ENCODE measurements around the gene AFG1L.
"Not testable (repeated sequence)": the region's sequence is repeated elsewhere in the genome, so short reads cannot be mapped to it uniquely, and the experiment has no call there.

AFG1L gene

DNA sequence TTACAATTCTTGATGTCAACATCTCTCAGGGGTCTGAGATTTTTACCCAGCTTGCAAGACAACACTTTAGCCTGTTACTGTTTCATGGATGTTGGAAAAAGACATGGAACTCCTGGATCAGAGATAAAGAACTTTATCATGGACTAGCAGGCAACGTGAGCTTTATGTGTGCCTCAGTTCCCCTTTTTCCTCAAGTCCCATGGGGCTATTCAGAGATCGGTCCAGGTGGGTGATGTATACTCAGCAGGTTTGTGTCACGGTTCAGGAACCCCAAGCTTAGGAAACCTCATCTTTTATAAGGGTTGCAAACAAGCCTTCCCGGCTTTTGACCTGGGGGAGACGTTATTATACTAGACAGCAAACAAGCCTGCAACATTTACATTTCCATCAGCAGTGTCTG is 15.0 kb downstream of the AFG1L start:
- Histone ChIP-seq H3K9me3 (ENCODE audit: control insufficient read depth in 5 of 5, low read length in 5 of 5) (no peaks in the 10 kb centered on the region), H3K27me3 (ENCODE audit: control insufficient read depth in 5 of 5, insufficient read depth in 4 of 5, low read length in 5 of 5) (no peaks in the 10 kb centered on the region), H3K9ac (ENCODE audit: low read length in 5 of 5) (no peak overlapping the region), H3K4me3 (ENCODE audit: low read depth in 1 of 5, low read length in 5 of 5) (no peak overlapping the region), H3K36me3 (ENCODE audit: control insufficient read depth in 5 of 5, insufficient read depth in 5 of 5, low read length in 5 of 5) (no peaks in the 10 kb centered on the region), H3K27ac (ENCODE audit: low read depth, low read length) (no peak overlapping the region), H3K4me1 (ENCODE audit: control insufficient read depth in 5 of 5, insufficient read depth in 5 of 5, low read length in 5 of 5) (no peaks in the 10 kb centered on the region)

- Histone ChIP-seq H3K36me3 (ENCODE audit: control insufficient read depth in 5 of 5, insufficient read depth in 5 of 5, low read length in 5 of 5) (no peaks in the 10 kb centered on the region), H3K4me1 (ENCODE audit: control insufficient read depth in 5 of 5, insufficient read depth in 5 of 5, low read length in 5 of 5) (peaks cover 0 to 3% (median 0%) of the 10 kb centered on the region in 5 donors), H3K9me3 (ENCODE audit: control insufficient read depth in 5 of 5, low read length in 5 of 5) (no peaks in the 10 kb centered on the region), H3K27me3 (ENCODE audit: control insufficient read depth in 5 of 5, insufficient read depth in 4 of 5, low read length in 5 of 5) (no peaks in the 10 kb centered on the region), H3K9ac (ENCODE audit: low read length in 5 of 5) (no peak overlapping the region), H3K4me3 (ENCODE audit: low read depth in 1 of 5, low read length in 5 of 5) (no peak overlapping the region), H3K27ac (ENCODE audit: low read depth, low read length) (no peak overlapping the region)
Observed at GRCh38 chr6:108312605-108313004, 17.8 kb downstream of the AFG1L start.

DNA sequence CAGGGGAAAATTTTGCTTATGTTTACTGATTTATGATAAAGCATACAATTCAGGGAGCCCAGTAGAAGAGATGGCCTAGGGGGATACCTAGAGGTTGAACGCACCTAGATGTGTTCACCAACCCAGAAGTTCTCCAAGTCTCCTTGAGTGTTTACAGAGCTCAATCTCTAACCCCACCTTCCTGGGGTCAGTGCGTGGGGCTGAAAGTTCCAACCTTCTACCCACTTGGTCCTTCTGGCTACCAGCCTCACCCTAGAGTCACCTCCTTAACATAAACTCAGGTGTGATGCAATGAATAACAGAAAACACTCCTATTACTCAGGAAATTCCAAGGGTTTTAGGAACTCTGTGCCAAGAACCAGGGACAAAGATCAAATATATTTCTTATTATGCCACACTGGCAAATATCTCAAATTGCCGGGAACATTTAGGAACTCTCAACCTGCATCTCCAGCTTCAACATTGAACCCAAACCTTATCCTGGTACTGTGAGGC is 26.4 kb downstream of the AFG1L start:
- peaks cover 3 to 18% (median 4%) of the 10 kb centered on the region in 5 donors for H3K36me3 ChIP-seq (ENCODE audit: control insufficient read depth in 5 of 5, insufficient read depth in 5 of 5, low read length in 5 of 5)
- H3K4me1 ChIP-seq (ENCODE audit: control insufficient read depth in 5 of 5, insufficient read depth in 5 of 5, low read length in 5 of 5) = peaks cover 0 to 5% (median 0%) of the 10 kb centered on the region in 5 donors
- no peaks in the 10 kb centered on the region for H3K27me3 ChIP-seq (ENCODE audit: control insufficient read depth in 5 of 5, insufficient read depth in 4 of 5, low read length in 5 of 5)
- no peak overlapping the region for H3K4me3 ChIP-seq (ENCODE audit: low read depth in 1 of 5, low read length in 5 of 5)
- no peaks in the 10 kb centered on the region for H3K9me3 ChIP-seq (ENCODE audit: control insufficient read depth in 5 of 5, low read length in 5 of 5)
- no peak overlapping the region for H3K9ac ChIP-seq (ENCODE audit: low read length in 5 of 5)
- H3K27ac ChIP-seq (ENCODE audit: low read depth, low read length) = no peak overlapping the region

DNA sequence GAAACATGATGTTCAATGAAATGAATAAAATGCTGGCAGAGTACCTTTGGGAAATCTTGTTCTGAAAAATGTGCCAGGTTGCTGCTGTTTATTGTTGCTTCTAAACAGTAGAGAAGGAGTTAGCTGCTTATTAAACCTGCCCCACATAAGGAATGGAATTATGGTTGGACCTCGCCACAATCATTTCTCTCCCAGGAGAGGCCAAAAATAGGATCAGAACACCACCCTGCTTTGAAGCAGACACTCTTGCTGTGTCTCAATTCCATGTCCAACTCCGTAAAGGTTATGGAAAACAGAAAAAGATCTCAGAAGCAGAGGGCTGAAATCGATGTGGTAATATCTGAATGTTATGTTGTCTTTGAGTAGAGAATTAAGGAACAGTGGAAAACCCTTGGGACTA is 27.9 kb downstream of the AFG1L start:
- Histone ChIP-seq H3K36me3 (ENCODE audit: control insufficient read depth in 5 of 5, insufficient read depth in 5 of 5, low read length in 5 of 5) (peaks cover 3 to 27% (median 4%) of the 10 kb centered on the region in 5 donors), H3K9me3 (ENCODE audit: control insufficient read depth in 5 of 5, low read length in 5 of 5) (no peaks in the 10 kb centered on the region), H3K27me3 (ENCODE audit: control insufficient read depth in 5 of 5, insufficient read depth in 4 of 5, low read length in 5 of 5) (no peaks in the 10 kb centered on the region), H3K27ac (ENCODE audit: low read depth, low read length) (no peak overlapping the region), H3K9ac (ENCODE audit: low read length in 5 of 5) (no peak overlapping the region), H3K4me3 (ENCODE audit: low read depth in 1 of 5, low read length in 5 of 5) (no peak overlapping the region), H3K4me1 (ENCODE audit: control insufficient read depth in 5 of 5, insufficient read depth in 5 of 5, low read length in 5 of 5) (peaks cover 0 to 4% (median 0%) of the 10 kb centered on the region in 5 donors)

- H3K9me3 ChIP-seq (ENCODE audit: control insufficient read depth in 5 of 5, low read length in 5 of 5) = no peaks in the 10 kb centered on the region
- H3K4me1 ChIP-seq (ENCODE audit: control insufficient read depth in 5 of 5, insufficient read depth in 5 of 5, low read length in 5 of 5) = peaks cover 0 to 4% (median 0%) of the 10 kb centered on the region in 5 donors
- H3K4me3 ChIP-seq (ENCODE audit: low read depth in 1 of 5, low read length in 5 of 5) = no peak overlapping the region
- H3K27ac ChIP-seq (ENCODE audit: low read depth, low read length) = no peak overlapping the region
- H3K27me3 ChIP-seq (ENCODE audit: control insufficient read depth in 5 of 5, insufficient read depth in 4 of 5, low read length in 5 of 5) = no peaks in the 10 kb centered on the region
- H3K36me3 ChIP-seq (ENCODE audit: control insufficient read depth in 5 of 5, insufficient read depth in 5 of 5, low read length in 5 of 5) = peaks cover 3 to 27% (median 4%) of the 10 kb centered on the region in 5 donors
- no peak overlapping the region for H3K9ac ChIP-seq (ENCODE audit: low read length in 5 of 5)
Observed at GRCh38 chr6:108323710-108324466, 29.0 kb downstream of the AFG1L start.

DNA sequence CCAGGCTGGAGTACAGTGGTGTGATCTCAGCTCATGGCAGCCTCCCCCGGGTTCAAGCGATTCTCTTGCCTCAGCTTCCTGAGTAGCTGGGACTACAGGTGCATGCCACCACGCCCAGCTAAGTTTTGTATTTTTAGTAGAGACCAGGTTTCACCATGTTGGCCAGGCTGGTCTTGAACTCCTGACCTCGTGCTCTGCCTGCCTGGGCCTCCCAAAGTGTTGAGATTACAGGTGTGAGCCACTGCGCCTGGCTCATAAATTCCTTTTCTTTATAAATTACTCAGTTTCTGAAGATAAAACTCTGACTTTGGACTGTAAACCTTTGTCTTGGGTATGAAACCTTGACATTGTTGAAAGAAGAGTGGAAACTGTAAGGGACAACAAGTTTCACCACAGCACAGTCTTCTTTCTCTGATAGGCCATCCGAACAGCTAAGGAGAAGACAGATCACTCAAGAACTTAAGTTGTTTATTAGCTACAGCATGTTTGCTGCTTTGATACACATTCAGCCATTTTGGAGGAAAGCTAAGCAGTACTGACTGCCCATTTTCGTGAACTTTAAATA is 35.4 kb downstream of the AFG1L start:
- H3K27ac ChIP-seq (ENCODE audit: low read depth, low read length); H3K4me1 ChIP-seq (ENCODE audit: control insufficient read depth in 5 of 5, insufficient read depth in 5 of 5, low read length in 5 of 5); H3K27me3 ChIP-seq (ENCODE audit: control insufficient read depth in 5 of 5, insufficient read depth in 4 of 5, low read length in 5 of 5); H3K9me3 ChIP-seq (ENCODE audit: control insufficient read depth in 5 of 5, low read length in 5 of 5); H3K4me3 ChIP-seq (ENCODE audit: low read depth in 1 of 5, low read length in 5 of 5); H3K9ac ChIP-seq (ENCODE audit: low read length in 5 of 5): not testable (repeated sequence)
- peaks cover 0 to 13% (median 3%) of the 10 kb centered on the region in 5 donors for H3K36me3 ChIP-seq (ENCODE audit: control insufficient read depth in 5 of 5, insufficient read depth in 5 of 5, low read length in 5 of 5)

- Histone ChIP-seq H3K9me3 (ENCODE audit: control insufficient read depth in 5 of 5, low read length in 5 of 5) (no peaks in the 10 kb centered on the region), H3K36me3 (ENCODE audit: control insufficient read depth in 5 of 5, insufficient read depth in 5 of 5, low read length in 5 of 5) (peaks cover 0 to 13% (median 3%) of the 10 kb centered on the region in 5 donors), H3K27me3 (ENCODE audit: control insufficient read depth in 5 of 5, insufficient read depth in 4 of 5, low read length in 5 of 5) (no peaks in the 10 kb centered on the region), H3K4me3 (ENCODE audit: low read depth in 1 of 5, low read length in 5 of 5) (no peak overlapping the region), H3K9ac (ENCODE audit: low read length in 5 of 5) (no peak overlapping the region), H3K4me1 (ENCODE audit: control insufficient read depth in 5 of 5, insufficient read depth in 5 of 5, low read length in 5 of 5) (no peaks in the 10 kb centered on the region), H3K27ac (ENCODE audit: low read depth, low read length) (no peak overlapping the region)
Observed at GRCh38 chr6:108330806-108331205, 36.0 kb downstream of the AFG1L start.

- no peaks in the 10 kb centered on the region for H3K4me1 ChIP-seq (ENCODE audit: control insufficient read depth in 5 of 5, insufficient read depth in 5 of 5, low read length in 5 of 5)
- H3K36me3 ChIP-seq (ENCODE audit: control insufficient read depth in 5 of 5, insufficient read depth in 5 of 5, low read length in 5 of 5) = peaks cover 0 to 7% (median 3%) of the 10 kb centered on the region in 5 donors
- H3K9me3 ChIP-seq (ENCODE audit: control insufficient read depth in 5 of 5, low read length in 5 of 5) = no peaks in the 10 kb centered on the region
- no peak overlapping the region for H3K27ac ChIP-seq (ENCODE audit: low read depth, low read length)
- H3K9ac ChIP-seq (ENCODE audit: low read length in 5 of 5) = no peak overlapping the region
- no peak overlapping the region for H3K4me3 ChIP-seq (ENCODE audit: low read depth in 1 of 5, low read length in 5 of 5)
- no peaks in the 10 kb centered on the region for H3K27me3 ChIP-seq (ENCODE audit: control insufficient read depth in 5 of 5, insufficient read depth in 4 of 5, low read length in 5 of 5)
Observed at GRCh38 chr6:108331982-108332381, 37.1 kb downstream of the AFG1L start.

DNA sequence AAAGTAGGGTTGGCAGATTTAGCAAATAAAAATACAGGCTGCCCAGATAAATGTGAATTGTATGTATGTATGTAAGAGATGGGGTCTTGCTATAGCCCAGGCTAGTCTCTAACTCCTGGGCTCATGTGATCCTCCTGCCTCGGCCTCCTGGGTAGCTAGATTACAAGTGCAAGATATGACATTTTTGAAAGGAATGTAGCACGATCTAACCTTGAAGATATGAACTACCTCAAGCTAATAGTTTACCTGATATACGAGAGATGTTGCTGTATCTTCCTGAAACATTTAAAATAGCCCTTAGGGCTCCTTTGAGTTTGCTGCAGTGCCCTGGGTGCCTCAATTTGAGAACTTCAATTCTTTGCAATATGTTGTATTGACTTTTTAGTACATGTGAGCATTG is 42.1 kb downstream of the AFG1L start:
- Histone ChIP-seq H3K36me3 (ENCODE audit: control insufficient read depth in 5 of 5, insufficient read depth in 5 of 5, low read length in 5 of 5) (peaks cover 0 to 3% (median 0%) of the 10 kb centered on the region in 5 donors), H3K27ac (ENCODE audit: low read depth, low read length) (no peak overlapping the region), H3K27me3 (ENCODE audit: control insufficient read depth in 5 of 5, insufficient read depth in 4 of 5, low read length in 5 of 5) (no peaks in the 10 kb centered on the region), H3K4me1 (ENCODE audit: control insufficient read depth in 5 of 5, insufficient read depth in 5 of 5, low read length in 5 of 5) (peaks cover 0 to 3% (median 0%) of the 10 kb centered on the region in 5 donors), H3K9me3 (ENCODE audit: control insufficient read depth in 5 of 5, low read length in 5 of 5) (no peaks in the 10 kb centered on the region), H3K4me3 (ENCODE audit: low read depth in 1 of 5, low read length in 5 of 5) (no peak overlapping the region), H3K9ac (ENCODE audit: low read length in 5 of 5) (no peak overlapping the region)

DNA sequence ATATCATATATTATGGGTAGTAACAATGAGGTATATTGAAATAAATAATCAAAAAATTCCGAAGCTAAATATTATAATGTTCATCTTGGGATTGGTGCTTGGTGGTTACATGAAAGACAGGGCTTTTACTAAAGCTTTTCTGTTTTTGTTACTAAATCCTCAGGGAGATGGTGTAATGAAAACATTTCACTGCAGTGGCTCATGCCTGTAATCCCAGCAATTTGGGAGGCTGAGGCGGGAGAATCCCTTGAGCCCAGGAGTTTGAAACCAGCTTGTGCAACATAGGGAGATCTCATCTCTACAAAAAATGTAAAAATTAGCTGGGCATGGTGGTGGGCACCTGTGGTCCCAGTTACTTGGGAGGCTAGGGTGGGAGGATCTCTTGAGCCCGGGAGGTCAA is 42.9 kb downstream of the AFG1L start:
- H3K4me1 ChIP-seq (ENCODE audit: control insufficient read depth in 5 of 5, insufficient read depth in 5 of 5, low read length in 5 of 5) = peaks cover 0 to 3% (median 0%) of the 10 kb centered on the region in 5 donors
- H3K27ac ChIP-seq (ENCODE audit: low read depth, low read length) = no peak overlapping the region
- no peaks in the 10 kb centered on the region for H3K27me3 ChIP-seq (ENCODE audit: control insufficient read depth in 5 of 5, insufficient read depth in 4 of 5, low read length in 5 of 5)
- no peaks in the 10 kb centered on the region for H3K9me3 ChIP-seq (ENCODE audit: control insufficient read depth in 5 of 5, low read length in 5 of 5)
- no peak overlapping the region for H3K4me3 ChIP-seq (ENCODE audit: low read depth in 1 of 5, low read length in 5 of 5)
- H3K36me3 ChIP-seq (ENCODE audit: control insufficient read depth in 5 of 5, insufficient read depth in 5 of 5, low read length in 5 of 5) = peaks cover 0 to 3% (median 0%) of the 10 kb centered on the region in 5 donors
- no peak overlapping the region for H3K9ac ChIP-seq (ENCODE audit: low read length in 5 of 5)
